Activated CD4-positive, alpha-beta memory T cell treated with anti-CD3 and anti-CD28 coated beads, Interleukin-2, amount 10 ng/mL, durations not matched to agents 7 days and 5 days (primary cell): ENCODE measurements around the gene ARHGAP33. TPM values are rescaled to one million over a fixed set of nuclear protein-coding genes. Genes with fewer than 3 reads are reported as not detected.
"Not testable (repeated sequence)": the region's sequence is repeated elsewhere in the genome, so short reads cannot be mapped to it uniquely, and the experiment has no call there.

Experiments
- CTCF ChIA-PET: fragments of 350-600 bp; sonication (Branson Sonifier 250); formaldehyde crosslinking; loops from one replicate; lab custom pipeline; 2021; ENCODE audit warnings: antibody characterized with exemption, inconsistent platforms; lab: Charles Lee
- POLR2A ChIA-PET: fragments of 350-600 bp; sonication (Branson Sonifier 250); formaldehyde crosslinking; loops from one replicate; lab custom pipeline; 2021; ENCODE audit warnings: antibody characterized with exemption; lab: Charles Lee
- DNase-seq: peaks from one replicate; pipeline ENCODE4 v3.0.0-alpha.2; 2020
- H3K27ac Mint-ChIP-seq: one replicate; pipeline ENCODE4 v1.8.0; 2021; ENCODE audit warnings: mild to moderate bottlenecking, mixed read lengths
- H3K27me3 Mint-ChIP-seq: one replicate; pipeline ENCODE4 v1.8.0; 2021; ENCODE audit warnings: mixed read lengths
- H3K36me3 Mint-ChIP-seq: one replicate; pipeline ENCODE4 v1.8.0; 2021; ENCODE audit warnings: low read depth, mixed read lengths
- H3K4me1 Mint-ChIP-seq: one replicate; pipeline ENCODE4 v1.8.0; 2021; ENCODE audit warnings: mixed read lengths
- H3K4me3 Mint-ChIP-seq: one replicate; pipeline ENCODE4 v1.8.0; 2021; ENCODE audit warnings: mild to moderate bottlenecking, mixed read lengths
- H3K9me3 Mint-ChIP-seq: one replicate; pipeline ENCODE4 v1.8.0; 2021; ENCODE audit warnings: mixed read lengths
- total RNA-seq, 2 experiments: library from RNA; stranded (reverse); gene quantifications; one replicate each; pipeline ENCODE4 v1.2.3, GENCODE V29; 2021

The ARHGAP33 gene
- total RNA-seq, 2 experiments from 2014 or later, result 60.9 to 67.0 TPM

GRCh38 chr19:35828692-35829301 is 53.4 kb downstream of the ARHGAP33 start:
- no peaks in the 10 kb centered on the region for H3K9me3 Mint-ChIP-seq

GRCh38 chr19:35830986-35831385 is 55.6 kb downstream of the ARHGAP33 start:
- Mint-ChIP-seq H3K27me3 (peaks cover 9% of the 10 kb centered on the region), H3K36me3 (no peaks in the 10 kb centered on the region), H3K4me3 (no peak overlapping the region), H3K4me1 (no peaks in the 10 kb centered on the region), H3K9me3 (no peaks in the 10 kb centered on the region), H3K27ac (no peak overlapping the region)
- CTCF ChIA-PET, result no interaction called here
- POLR2A ChIA-PET, result no interaction called here
- no peak for DNase-seq

More at GRCh38 chr19:35828692-35829301, 53.4 kb downstream of the ARHGAP33 start:
- no peak overlapping the region for H3K27ac Mint-ChIP-seq
- H3K27me3 Mint-ChIP-seq, result peaks cover 9% of the 10 kb centered on the region
- POLR2A ChIA-PET, result no interaction called here
- no peak overlapping the region for H3K4me3 Mint-ChIP-seq
- DNase-seq, result peak; percentile 65
- no peaks in the 10 kb centered on the region for H3K4me1 Mint-ChIP-seq
- CTCF ChIA-PET, result interaction anchor here (0.5 to 0.8 kb wide), 2 partner anchors 66 to 154 kb away, joined by 3 to 4 read pairs; no protein-coding TSS in a partner anchor
- no peaks in the 10 kb centered on the region for H3K36me3 Mint-ChIP-seq

GRCh38 chr19:35832054-35832453 is 56.7 kb downstream of the ARHGAP33 start:
- H3K36me3 Mint-ChIP-seq, result no peaks in the 10 kb centered on the region
- DNase-seq, result no peak
- no peak overlapping the region for H3K4me3 Mint-ChIP-seq
- POLR2A ChIA-PET, result no interaction called here
- H3K27me3 Mint-ChIP-seq, result peaks cover 14% of the 10 kb centered on the region
- no peak overlapping the region for H3K27ac Mint-ChIP-seq
- CTCF ChIA-PET, result no interaction called here
- no peaks in the 10 kb centered on the region for H3K9me3 Mint-ChIP-seq
- H3K4me1 Mint-ChIP-seq, result no peaks in the 10 kb centered on the region

GRCh38 chr19:35833972-35834371 is 58.6 kb downstream of the ARHGAP33 start:
- ChIA-PET POLR2A (no interaction called here), CTCF (no interaction called here)
- H3K36me3 Mint-ChIP-seq, result no peaks in the 10 kb centered on the region
- no peak overlapping the region for H3K27ac Mint-ChIP-seq
- H3K4me1 Mint-ChIP-seq, result no peaks in the 10 kb centered on the region
- H3K4me3 Mint-ChIP-seq, result no peak overlapping the region
- peaks cover 2% of the 10 kb centered on the region for H3K9me3 Mint-ChIP-seq
- no peak for DNase-seq
- peaks cover 13% of the 10 kb centered on the region for H3K27me3 Mint-ChIP-seq

GRCh38 chr19:35836096-35836495 is 60.7 kb downstream of the ARHGAP33 start:
- H3K27ac Mint-ChIP-seq, DNase-seq, POLR2A ChIA-PET, H3K4me3 Mint-ChIP-seq, H3K36me3 Mint-ChIP-seq, H3K4me1 Mint-ChIP-seq, CTCF ChIA-PET, H3K9me3 Mint-ChIP-seq: not testable (repeated sequence)
- peaks cover 12% of the 10 kb centered on the region for H3K27me3 Mint-ChIP-seq

Other genes starting within 250 kb of the ARHGAP33 start
- not detected for gene SBSN, start 247.3 kb upstream of the ARHGAP33 start, total RNA-seq
- not detected for gene GAPDHS, start 242.1 kb upstream of the ARHGAP33 start, total RNA-seq
- 10 to 100 TPM; 39.6 to 47.4 TPM for gene TMEM147, start 229.9 kb upstream of the ARHGAP33 start, total RNA-seq
- not detected for gene ATP4A, start 211.9 kb upstream of the ARHGAP33 start, total RNA-seq
- not detected for gene PMIS2, start 189.4 kb upstream of the ARHGAP33 start, total RNA-seq
- 10 to 100 TPM; 45.3 to 46.5 TPM for gene HAUS5, start 162.8 kb upstream of the ARHGAP33 start, total RNA-seq
- gene RBM42, start 146.5 kb upstream of the ARHGAP33 start, total RNA-seq, result 100 to 1,000 TPM in 1 of 2 experiments, 10 to 100 TPM in 1; 99.5 to 102 TPM
- under 1 TPM; 0.65 to 0.96 TPM for gene ETV2, start 133.8 kb upstream of the ARHGAP33 start, total RNA-seq
- 100 to 1,000 TPM; 440 to 442 TPM for gene COX6B1, start 127.2 kb upstream of the ARHGAP33 start, total RNA-seq
- gene UPK1A, start 109.0 kb upstream of the ARHGAP33 start, total RNA-seq, result under 1 TPM; 0.65 to 0.86 TPM
- gene ZBTB32, start 71.0 kb upstream of the ARHGAP33 start, total RNA-seq, result 10 to 100 TPM; 94.8 to 96.2 TPM
- 10 to 100 TPM; 57.3 to 57.5 TPM for gene KMT2B, start 57.6 kb upstream of the ARHGAP33 start, total RNA-seq
- 10 to 100 TPM; 78.9 to 90.5 TPM for gene IGFLR1, start 33.1 kb upstream of the ARHGAP33 start, total RNA-seq
- gene U2AF1L4, start 30.1 kb upstream of the ARHGAP33 start, total RNA-seq, result 10 to 100 TPM; 35.5 to 36.2 TPM
- 10 to 100 TPM; 48.1 to 51.3 TPM for gene PSENEN, start 29.9 kb upstream of the ARHGAP33 start, total RNA-seq
- 10 to 100 TPM; 13.1 to 16.2 TPM for gene LIN37, start 27.0 kb upstream of the ARHGAP33 start, total RNA-seq
- gene HSPB6, start 18.5 kb upstream of the ARHGAP33 start, total RNA-seq, result under 1 TPM in 1 of 2 experiments, not detected in 1; 0.48 TPM
- 10 to 100 TPM; 47.1 to 52.4 TPM for gene PROSER3, start 17.4 kb upstream of the ARHGAP33 start, total RNA-seq
- not detected for gene PRODH2, start 37.3 kb downstream of the ARHGAP33 start, total RNA-seq
- gene NPHS1, start 76.9 kb downstream of the ARHGAP33 start, total RNA-seq, result not detected
- gene KIRREL2, start 81.3 kb downstream of the ARHGAP33 start, total RNA-seq, result under 1 TPM; 0.55 to 0.58 TPM
- 1 to 10 TPM in 1 of 2 experiments, under 1 TPM in 1; 0.76 to 1.1 TPM for gene APLP1, start 93.0 kb downstream of the ARHGAP33 start, total RNA-seq
- 10 to 100 TPM; 36.3 to 40.3 TPM for gene NFKBID, start 125.0 kb downstream of the ARHGAP33 start, total RNA-seq
- 100 to 1,000 TPM; 204 to 218 TPM for gene HCST, start 127.0 kb downstream of the ARHGAP33 start, total RNA-seq
- 1 to 10 TPM in 1 of 2 experiments, under 1 TPM in 1; 0.58 to 1.1 TPM for gene TYROBP, start 132.7 kb downstream of the ARHGAP33 start, total RNA-seq
- 10 to 100 TPM; 13.5 to 17.0 TPM for gene LRFN3, start 160.8 kb downstream of the ARHGAP33 start, total RNA-seq
- gene SDHAF1, start 219.6 kb downstream of the ARHGAP33 start, total RNA-seq, result 10 to 100 TPM; 17.3 to 18.3 TPM
- 1 to 10 TPM; 1.6 to 2.5 TPM for gene SYNE4, start 233.2 kb downstream of the ARHGAP33 start, total RNA-seq
- 10 to 100 TPM; 44.7 to 45.4 TPM for gene ALKBH6, start 238.6 kb downstream of the ARHGAP33 start, total RNA-seq